Muscle layer of duodenum (tissue), 2 donors: ENCODE measurements around the gene GGA1.

ENCODE experiments used
- H3K27ac ChIP-seq: one replicate; pipeline ENCODE4 v1.7.0; 2013; ENCODE audit warnings: mild to moderate bottlenecking, low read length
- H3K27me3 ChIP-seq: one replicate; pipeline ENCODE4 v1.7.0; 2013; ENCODE audit warnings: low read depth, mild to moderate bottlenecking, control low read depth, low read length
- H3K36me3 ChIP-seq, 2 donors: one replicate each; pipeline ENCODE4 v1.7.0; 2013; ENCODE audit warnings: low read length in 2 of 2, control low read depth in 1 of 2, mild to moderate bottlenecking in 1 of 2; ENCODE audit not compliant: insufficient read depth in 2 of 2, control insufficient read depth in 1 of 2
- H3K4me1 ChIP-seq, 2 donors: one replicate each; pipeline ENCODE4 v1.7.0; 2013; ENCODE audit warnings: low read length in 2 of 2, mild to moderate bottlenecking in 2 of 2, control low read depth in 1 of 2, moderate library complexity in 1 of 2; ENCODE audit not compliant: insufficient read depth in 2 of 2, control insufficient read depth in 1 of 2
- H3K4me3 ChIP-seq, 2 donors: one replicate each; pipeline ENCODE4 v1.7.0; 2013; ENCODE audit warnings: low read length in 2 of 2, low read depth in 1 of 2, mild to moderate bottlenecking in 1 of 2
- H3K9me3 ChIP-seq, 2 donors: one replicate each; pipeline ENCODE4 v1.7.0; 2013; ENCODE audit warnings: low read length in 2 of 2, control low read depth in 1 of 2, mild to moderate bottlenecking in 1 of 2; ENCODE audit not compliant: control insufficient read depth in 1 of 2
- donor health status: healthy.

The GGA1 gene

DNA sequence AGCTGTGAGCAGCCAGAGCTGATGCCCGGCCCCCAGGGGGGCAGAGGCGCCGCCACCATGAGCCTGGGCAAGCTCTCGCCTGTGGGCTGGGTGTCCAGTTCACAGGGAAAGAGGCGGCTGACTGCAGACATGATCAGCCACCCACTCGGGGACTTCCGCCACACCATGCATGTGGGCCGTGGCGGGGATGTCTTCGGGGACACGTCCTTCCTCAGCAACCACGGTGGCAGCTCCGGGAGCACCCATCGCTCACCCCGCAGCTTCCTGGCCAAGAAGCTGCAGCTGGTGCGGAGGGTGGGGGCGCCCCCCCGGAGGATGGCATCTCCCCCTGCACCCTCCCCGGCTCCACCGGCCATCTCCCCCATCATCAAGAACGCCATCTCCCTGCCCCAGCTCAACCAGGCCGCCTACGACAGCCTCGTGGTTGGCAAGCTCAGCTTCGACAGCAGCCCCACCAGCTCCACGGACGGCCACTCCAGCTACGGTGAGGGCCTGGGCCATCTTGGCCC, 42.3 kb upstream of the GGA1 start:
- Histone ChIP-seq H3K9me3 (no peaks in the 10 kb centered on the region), H3K27me3 (no peaks in the 10 kb centered on the region), H3K4me1 (peaks cover 35 to 60% of the 10 kb centered on the region in 2 donors), H3K4me3 (no peak overlapping the region), H3K27ac (no peak overlapping the region), H3K36me3 (peaks cover 5 to 28% of the 10 kb centered on the region in 2 donors)

- H3K36me3 ChIP-seq, result peaks cover 5 to 28% of the 10 kb centered on the region in 2 donors
- no peaks in the 10 kb centered on the region for H3K27me3 ChIP-seq
- peak overlapping the region; percentile 51 for H3K27ac ChIP-seq
- no peaks in the 10 kb centered on the region for H3K9me3 ChIP-seq
- no peak overlapping the region for H3K4me3 ChIP-seq
- peaks cover 31 to 54% of the 10 kb centered on the region in 2 donors for H3K4me1 ChIP-seq
These were observed 41.5 kb upstream of the GGA1 start for GRCh38 chr22:37566903-37567798.

DNA sequence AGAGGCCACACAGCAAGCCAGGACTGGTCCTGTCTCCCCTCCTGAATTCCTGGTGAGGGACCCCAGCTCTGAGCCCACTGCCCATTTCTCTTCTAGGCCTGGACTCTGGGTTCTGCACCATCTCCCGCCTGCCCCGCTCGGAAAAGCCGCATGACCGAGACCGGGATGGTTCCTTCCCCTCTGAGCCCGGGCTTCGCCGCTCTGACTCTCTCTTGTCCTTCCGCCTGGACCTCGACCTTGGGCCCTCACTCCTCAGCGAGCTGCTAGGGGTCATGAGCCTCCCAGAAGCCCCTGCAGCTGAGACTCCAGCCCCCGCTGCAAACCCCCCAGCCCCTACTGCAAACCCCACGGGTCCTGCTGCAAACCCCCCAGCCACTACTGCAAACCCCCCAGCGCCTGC, 40.6 kb upstream of the GGA1 start:
- H3K4me1 ChIP-seq, result peaks cover 25 to 45% of the 10 kb centered on the region in 2 donors
- H3K27ac ChIP-seq, result no peak overlapping the region
- no peaks in the 10 kb centered on the region for H3K27me3 ChIP-seq
- no peak overlapping the region for H3K4me3 ChIP-seq
- H3K9me3 ChIP-seq, result no peaks in the 10 kb centered on the region
- H3K36me3 ChIP-seq, result peaks cover 5 to 28% of the 10 kb centered on the region in 2 donors

GRCh38 chr22:37568448-37569008, 40.1 kb upstream of the GGA1 start:
- H3K4me1 ChIP-seq, result peaks cover 20 to 40% of the 10 kb centered on the region in 2 donors
- peaks cover 5 to 26% of the 10 kb centered on the region in 2 donors for H3K36me3 ChIP-seq
- peak overlapping the region; percentile 8 for H3K27ac ChIP-seq
- no peak overlapping the region for H3K4me3 ChIP-seq
- no peaks in the 10 kb centered on the region for H3K27me3 ChIP-seq
- H3K9me3 ChIP-seq, result no peaks in the 10 kb centered on the region

GRCh38 chr22:37569009-37569920, 39.4 kb upstream of the GGA1 start:
- H3K4me1 ChIP-seq, result peaks cover 13 to 32% of the 10 kb centered on the region in 2 donors
- no peaks in the 10 kb centered on the region for H3K27me3 ChIP-seq
- peaks cover 5 to 20% of the 10 kb centered on the region in 2 donors for H3K36me3 ChIP-seq
- H3K9me3 ChIP-seq, result no peaks in the 10 kb centered on the region
- H3K4me3 ChIP-seq, result no peak overlapping the region
- peak overlapping the region; percentile 36 for H3K27ac ChIP-seq

DNA sequence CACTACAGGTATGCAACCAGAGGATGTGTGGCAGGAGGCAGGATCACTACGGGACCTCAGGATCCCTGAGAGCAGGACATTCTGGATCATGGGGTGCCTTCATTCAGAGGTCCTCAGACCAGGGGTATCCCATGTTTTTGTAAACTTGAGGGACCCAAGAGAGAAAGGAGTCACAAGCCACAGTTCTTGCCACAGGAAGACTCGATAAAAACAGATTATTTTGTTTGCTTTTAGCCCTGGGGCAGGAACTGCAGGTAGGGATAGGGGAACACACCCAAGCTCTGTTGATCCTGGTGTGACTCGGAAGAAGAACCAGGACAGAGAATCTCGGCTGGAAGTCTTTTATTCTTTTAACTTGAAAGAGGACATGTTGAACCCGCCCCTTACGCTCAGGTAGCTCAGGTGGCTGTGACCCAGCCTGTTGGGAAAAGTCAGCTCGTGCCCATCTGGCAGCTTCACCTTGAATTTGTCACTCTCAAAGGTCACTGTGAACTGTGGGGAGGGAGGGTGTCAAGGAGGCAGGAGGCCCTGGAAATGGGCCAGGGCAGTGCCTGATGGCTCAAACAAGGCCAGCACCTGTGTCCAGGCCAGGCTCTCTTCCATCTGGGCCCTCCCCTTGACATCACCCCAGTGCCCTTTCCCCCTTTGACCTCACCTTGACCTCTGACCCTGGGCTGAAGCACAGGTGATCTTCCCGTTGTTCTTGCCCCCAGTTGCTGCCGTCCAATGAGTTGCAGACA, 38.5 kb upstream of the GGA1 start:
- Histone ChIP-seq H3K27ac (peak overlapping the region; percentile 36), H3K4me1 (peaks cover 11 to 29% of the 10 kb centered on the region in 2 donors), H3K4me3 (no peak overlapping the region)

GRCh38 chr22:37570661-37570976, 38.0 kb upstream of the GGA1 start:
- Histone ChIP-seq H3K4me1 (peaks cover 11 to 29% of the 10 kb centered on the region in 2 donors), H3K36me3 (peaks cover 5 to 20% of the 10 kb centered on the region in 2 donors), H3K9me3 (no peaks in the 10 kb centered on the region), H3K27ac (peak overlapping the region; percentile 36), H3K4me3 (no peak overlapping the region), H3K27me3 (no peaks in the 10 kb centered on the region)

More for the DNA sequence above, 38.5 kb upstream of the GGA1 start:
- Histone ChIP-seq H3K27me3 (no peaks in the 10 kb centered on the region), H3K36me3 (peaks cover 5 to 20% of the 10 kb centered on the region in 2 donors), H3K9me3 (no peaks in the 10 kb centered on the region)

- Histone ChIP-seq H3K9me3 (no peaks in the 10 kb centered on the region), H3K4me1 (peaks cover 11 to 21% of the 10 kb centered on the region in 2 donors), H3K27me3 (no peaks in the 10 kb centered on the region), H3K4me3 (no peak overlapping the region), H3K36me3 (peaks cover 5 to 14% of the 10 kb centered on the region in 2 donors), H3K27ac (no peak overlapping the region)
These were observed 37.2 kb upstream of the GGA1 start for GRCh38 chr22:37571258-37571991.

GRCh38 chr22:37571992-37572373, 36.7 kb upstream of the GGA1 start:
- peaks cover 1 to 14% of the 10 kb centered on the region in 2 donors for H3K36me3 ChIP-seq
- H3K9me3 ChIP-seq, result no peaks in the 10 kb centered on the region
- H3K27ac ChIP-seq, result no peak overlapping the region
- H3K4me1 ChIP-seq, result peaks cover 6 to 16% of the 10 kb centered on the region in 2 donors
- no peak overlapping the region for H3K4me3 ChIP-seq
- no peaks in the 10 kb centered on the region for H3K27me3 ChIP-seq

DNA sequence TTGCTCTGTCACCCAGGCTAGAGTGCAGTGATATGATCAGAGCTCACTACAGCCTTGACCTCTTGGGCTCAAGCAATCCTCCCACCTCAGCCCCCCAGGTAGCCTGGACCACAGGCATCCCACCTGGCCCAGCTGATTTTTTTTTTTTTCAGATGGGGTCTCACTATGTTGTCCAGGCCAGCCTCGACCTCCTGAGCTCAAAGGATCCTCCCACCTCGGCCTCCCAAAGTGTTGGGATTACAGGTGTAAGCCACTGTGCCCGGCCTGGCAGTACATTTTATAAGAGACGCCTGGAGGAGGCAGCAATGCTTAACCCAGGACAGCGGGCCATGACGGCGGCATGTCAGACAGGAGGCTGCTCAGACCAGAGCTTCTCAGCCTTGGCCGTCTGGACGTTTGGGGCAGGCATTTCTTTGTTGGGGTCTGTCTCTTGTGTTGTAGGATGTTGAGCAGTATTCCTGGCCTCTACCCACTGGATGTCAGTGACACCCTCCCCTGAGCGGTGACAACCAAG, 33.1 kb upstream of the GGA1 start:
- Histone ChIP-seq H3K9me3 (no peaks in the 10 kb centered on the region), H3K27ac (no peak overlapping the region), H3K4me3 (no peak overlapping the region), H3K4me1 (peaks cover 0 to 6% of the 10 kb centered on the region in 2 donors), H3K36me3 (no peaks in the 10 kb centered on the region), H3K27me3 (no peaks in the 10 kb centered on the region)
